GM18867 (cell line): Measurements from ENCODE around the gene ST6GALNAC3.
"Not testable (repeated sequence)": the region's sequence is repeated elsewhere in the genome, so short reads cannot be mapped to it uniquely, and the experiment has no call there.

Source experiments
- ATAC-seq: cut with Tn5 transposase; IDR thresholded peaks from one replicate; pipeline ENCODE4 v1.9.1; 2021; ENCODE audit warnings: mild to moderate bottlenecking, moderate library complexity; ENCODE audit not compliant: unreplicated experiment

ST6GALNAC3 gene

GRCh38 chr1:76070538-76070937 lies 4.0 kb upstream of the ST6GALNAC3 start:
- no peak for ATAC-seq

DNA sequence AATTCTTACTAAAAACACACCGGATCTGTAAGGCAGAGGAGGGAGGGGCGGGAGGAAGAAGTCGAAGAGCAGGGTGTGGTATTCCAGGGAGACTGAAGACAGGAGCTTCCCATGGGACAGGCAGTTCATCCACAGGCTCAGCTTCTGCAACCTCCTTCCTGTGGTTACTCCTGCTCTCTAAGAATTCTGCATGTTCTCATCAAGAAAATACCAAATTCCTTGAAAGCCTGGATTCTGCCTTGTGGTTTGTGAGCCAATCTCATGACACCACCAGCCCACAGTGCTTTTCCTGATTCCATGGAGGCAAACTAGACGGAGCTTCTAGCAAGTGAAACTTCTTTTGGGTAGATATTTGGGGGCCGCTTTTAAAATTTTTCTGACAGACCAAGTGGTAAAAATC lies 1.1 kb upstream of the ST6GALNAC3 start:
- no peak for ATAC-seq

DNA sequence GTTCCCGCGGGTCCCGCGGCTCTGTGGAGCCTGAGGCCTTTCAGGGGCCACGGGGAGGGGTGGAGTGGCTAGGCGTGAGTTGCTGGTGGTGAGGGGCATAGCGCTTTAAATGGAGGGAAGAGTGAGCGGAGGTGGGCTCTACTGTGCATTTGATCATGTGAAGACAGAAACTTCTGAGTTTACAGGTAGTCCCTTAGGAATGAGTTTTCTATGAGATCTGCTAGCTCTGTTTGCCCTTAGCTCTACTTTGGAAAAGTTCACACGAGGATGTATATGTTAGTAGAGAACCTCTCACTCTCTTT lies 593 bp downstream of the ST6GALNAC3 start:
- ATAC-seq, result no peak

GRCh38 chr1:76075877-76076276 lies 1.3 kb downstream of the ST6GALNAC3 start:
- no peak for ATAC-seq

GRCh38 chr1:76079475-76080227 lies 5.1 kb downstream of the ST6GALNAC3 start:
- ATAC-seq, result no peak

DNA sequence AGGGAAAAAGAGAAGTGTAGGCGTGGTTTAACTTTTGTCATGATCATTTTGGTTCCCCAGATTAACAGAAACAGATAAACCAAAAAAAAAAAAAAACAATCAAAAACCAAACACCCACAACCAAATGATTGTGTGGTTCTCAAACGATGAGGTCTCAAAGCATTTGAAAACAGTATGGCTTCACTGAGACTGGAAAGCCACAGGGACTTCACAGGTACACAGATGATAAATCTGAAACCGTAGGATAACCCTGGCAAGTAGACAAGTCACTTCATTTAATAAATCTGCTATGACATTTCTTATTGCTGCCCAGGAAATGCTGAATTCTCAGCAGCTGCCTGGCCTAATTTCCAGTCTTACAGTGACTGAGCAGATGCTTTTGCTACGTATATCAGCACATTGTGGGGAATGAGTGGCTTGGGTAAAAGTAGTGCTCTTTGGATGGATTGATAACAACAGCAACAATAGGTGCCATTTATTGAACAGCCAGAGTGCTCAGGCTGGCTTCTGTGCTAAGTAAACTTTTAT lies 6.1 kb downstream of the ST6GALNAC3 start:
- ATAC-seq, result no peak

DNA sequence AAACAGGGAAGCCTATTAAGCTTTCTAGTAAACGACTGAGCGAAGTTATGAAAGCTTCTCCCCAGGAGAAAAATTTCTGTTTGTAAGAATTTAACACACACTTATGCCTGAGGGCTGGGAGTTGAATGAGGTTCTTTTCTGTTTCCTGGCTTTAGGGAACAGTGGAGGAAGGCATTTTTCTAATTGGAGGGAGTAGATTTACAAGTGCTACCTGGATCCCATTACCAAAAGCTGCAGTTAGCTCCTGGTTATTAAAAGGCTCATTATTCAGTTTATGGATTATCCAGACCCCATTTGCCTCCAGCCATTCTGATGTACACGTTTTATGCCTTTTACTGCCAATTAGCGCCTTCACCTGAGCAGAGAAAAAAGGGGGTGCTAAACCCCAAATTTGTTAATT lies 7.5 kb downstream of the ST6GALNAC3 start:
- no peak for ATAC-seq

DNA sequence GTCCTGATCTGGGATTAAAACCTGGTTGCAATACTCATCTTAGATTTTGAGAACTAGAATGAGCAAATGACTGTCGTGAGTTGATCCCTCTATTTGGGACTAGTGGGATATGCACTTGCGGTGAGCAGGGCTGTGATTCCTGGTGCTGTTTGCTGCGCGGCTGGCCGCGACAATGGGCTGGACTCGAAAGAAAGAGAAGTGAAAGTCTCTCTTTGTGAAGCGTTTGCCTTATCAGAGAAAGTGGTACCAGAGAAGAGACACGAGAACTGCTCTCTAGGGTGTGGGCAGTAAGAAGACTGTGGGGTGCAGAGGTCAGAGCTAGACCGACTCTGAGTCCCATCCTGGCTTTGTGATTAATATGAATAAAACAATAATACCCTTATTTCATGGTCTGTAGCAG lies 8.6 kb downstream of the ST6GALNAC3 start:
- ATAC-seq, result no peak

GRCh38 chr1:76084029-76084627 lies 9.6 kb downstream of the ST6GALNAC3 start:
- ATAC-seq, result no peak

DNA sequence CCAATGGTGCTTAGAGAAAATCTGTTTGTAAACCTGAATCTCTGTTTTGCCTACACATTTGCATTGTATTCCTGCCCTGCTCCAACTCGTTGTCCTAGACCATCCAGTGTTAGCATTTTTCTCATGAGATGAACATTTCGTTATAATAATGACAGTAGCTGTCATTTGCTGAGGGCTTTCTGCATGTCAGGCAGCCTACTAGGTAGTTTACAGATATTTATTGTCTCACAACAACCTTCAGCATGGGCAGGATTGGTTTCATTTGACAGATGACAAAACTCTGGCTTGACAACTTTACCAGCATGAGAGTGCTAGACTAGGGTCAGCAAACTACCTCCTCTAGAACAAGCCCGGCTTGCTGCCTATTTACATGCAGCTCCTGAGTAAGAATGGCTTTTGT lies 10.1 kb downstream of the ST6GALNAC3 start:
- no peak for ATAC-seq

DNA sequence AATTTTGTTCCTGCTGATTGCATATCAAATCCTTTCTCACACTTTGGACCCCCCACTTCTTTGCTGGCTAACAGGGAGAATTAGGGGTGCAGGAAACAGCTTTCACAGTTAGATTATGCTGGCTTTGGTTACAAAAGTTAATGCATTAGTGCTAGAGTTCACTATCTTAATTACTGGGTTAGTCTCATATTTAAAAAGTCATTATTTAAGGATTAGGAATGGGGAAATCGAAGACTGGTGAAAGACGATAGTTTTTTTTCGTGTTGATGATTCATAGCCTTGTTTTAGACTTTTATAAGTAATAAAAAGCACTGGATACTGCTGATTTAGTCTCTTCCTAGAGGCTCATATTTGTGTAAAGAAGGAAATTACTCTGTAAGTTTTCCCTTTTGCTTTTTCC lies 11.6 kb downstream of the ST6GALNAC3 start:
- no peak for ATAC-seq

- no peak for ATAC-seq
Observed at GRCh38 chr1:76086597-76086996, 12.1 kb downstream of the ST6GALNAC3 start.

GRCh38 chr1:76090283-76091203 lies 16.0 kb downstream of the ST6GALNAC3 start:
- no peak for ATAC-seq

DNA sequence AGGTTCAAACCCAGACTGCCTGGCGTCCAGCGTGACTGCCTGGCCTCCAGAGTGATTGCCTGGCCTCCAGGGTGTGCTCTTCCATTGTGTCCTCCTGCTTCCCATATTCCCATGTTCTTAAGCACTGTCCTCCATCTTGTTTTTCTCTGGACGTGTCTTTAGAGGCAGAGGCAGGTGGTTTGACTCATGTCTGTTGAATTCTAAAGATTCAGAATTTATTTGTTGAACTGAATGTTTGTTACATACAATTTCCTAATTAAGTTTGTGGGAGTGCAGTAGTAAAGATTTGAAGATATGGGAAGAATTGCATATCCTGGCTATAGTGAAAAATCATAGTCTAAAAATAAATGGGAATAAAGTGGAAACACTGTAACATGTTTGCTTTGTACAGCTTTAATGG lies 18.3 kb downstream of the ST6GALNAC3 start:
- ATAC-seq, result no peak

GRCh38 chr1:76093522-76094312 lies 19.2 kb downstream of the ST6GALNAC3 start:
- ATAC-seq, result no peak

GRCh38 chr1:76095802-76096201 lies 21.3 kb downstream of the ST6GALNAC3 start:
- ATAC-seq, result no peak

- not testable (repeated sequence) for ATAC-seq
Observed at GRCh38 chr1:76097064-76097463, 22.5 kb downstream of the ST6GALNAC3 start.

GRCh38 chr1:76098845-76099244 lies 24.3 kb downstream of the ST6GALNAC3 start:
- no peak for ATAC-seq

GRCh38 chr1:76101548-76101947 lies 27.0 kb downstream of the ST6GALNAC3 start:
- no peak for ATAC-seq

GRCh38 chr1:76102046-76102445 lies 27.5 kb downstream of the ST6GALNAC3 start:
- ATAC-seq, result no peak

- ATAC-seq, result no peak
Observed at GRCh38 chr1:76103034-76103433, 28.5 kb downstream of the ST6GALNAC3 start.
